ENCODE data around the gene HDAC4. TPM values are rescaled to one million over a fixed set of nuclear protein-coding genes. Genes with fewer than 3 reads are reported as not detected.

HDAC4 gene
- total and polyA plus RNA-seq, 4 donors = 2.9 to 37.2 (median 4.4) TPM

- peaks cover 1 to 4% (median 2%) of the 10 kb centered on the region in 4 donors for H3K4me1 ChIP-seq (ENCODE audit: control insufficient read depth in 4 of 4, insufficient read depth in 4 of 4, low read length in 3 of 4)
- 68% methylated on average over 8 of the region's 8 CpGs for WGBS
- H3K27ac ChIP-seq (ENCODE audit: low read depth in 1 of 2, low read length in 2 of 2) = no peak overlapping the region
- TF ChIP-seq FOXA1 (IDR thresholded peaks at IDR 0.05) = no peak
- TF ChIP-seq JUND (IDR thresholded peaks at IDR 0.05) = no peak
- no peak for TF ChIP-seq HNF4A (conservative IDR thresholded peaks at IDR 0.05)
- no peak for TF ChIP-seq CTCF (IDR thresholded peaks at IDR 0.05; ENCODE audit: low read depth, low read length, missing input control)
- TF ChIP-seq TAF1 (conservative IDR thresholded peaks at IDR 0.05) = no peak
- no peak for TF ChIP-seq NR2F2 (IDR thresholded peaks at IDR 0.05)
- no peak for TF ChIP-seq MAX (IDR thresholded peaks at IDR 0.05)
- TF ChIP-seq FOXA2 (IDR thresholded peaks at IDR 0.05) = no peak
- TF ChIP-seq SP1 (IDR thresholded peaks at IDR 0.05) = no peak
- peaks cover 0 to 9% (median under 1%) of the 10 kb centered on the region in 4 donors for H3K36me3 ChIP-seq (ENCODE audit: control insufficient read depth in 4 of 4, insufficient read depth in 3 of 4, low read depth in 1 of 4, low read length in 3 of 4)
- no peaks in the 10 kb centered on the region for H3K9me3 ChIP-seq (ENCODE audit: control insufficient read depth in 4 of 4, low read length in 3 of 4)
- no peaks in the 10 kb centered on the region for H3K27me3 ChIP-seq (ENCODE audit: control insufficient read depth in 4 of 4, insufficient read depth in 4 of 4, low read length in 3 of 4)
- H3K9ac ChIP-seq (ENCODE audit: low read depth in 1 of 2, low read length in 2 of 2) = no peak overlapping the region
- no peak for DNase-seq (ENCODE audit: low spot score)
- H3K4me3 ChIP-seq (ENCODE audit: low read depth in 1 of 3, low read length in 3 of 3) = no peak overlapping the region
These were observed 287.2 kb downstream of the HDAC4 start for GRCh38 chr2:239113615-239114014.

DNA sequence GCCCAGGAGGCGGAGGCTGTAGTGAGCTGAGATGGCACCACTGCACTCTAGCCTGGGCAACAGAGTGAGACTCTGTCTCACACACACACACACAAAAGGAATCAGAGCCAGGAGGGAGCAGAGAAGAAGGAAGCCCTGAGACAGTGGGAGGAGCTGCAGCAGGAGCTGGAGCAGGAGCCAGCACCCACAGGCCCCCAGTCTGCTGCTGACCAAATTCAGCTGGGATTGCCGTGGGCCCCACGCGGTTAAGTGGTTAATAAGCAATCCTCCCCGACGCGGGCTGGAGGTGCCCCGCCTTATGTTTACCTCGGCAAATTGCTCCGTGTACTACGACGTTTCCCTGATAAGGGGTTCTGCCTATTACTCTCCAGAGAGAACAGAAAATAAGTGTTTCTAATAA is 287.6 kb downstream of the HDAC4 start:
- no peak for DNase-seq (ENCODE audit: low spot score)
- 39% methylated on average over 12 of the region's 12 CpGs for WGBS

More for the DNA sequence above, 287.6 kb downstream of the HDAC4 start:
- H3K4me3 ChIP-seq (ENCODE audit: low read depth in 1 of 3, low read length in 3 of 3) = no peak overlapping the region
- TF ChIP-seq, protein P1, sequence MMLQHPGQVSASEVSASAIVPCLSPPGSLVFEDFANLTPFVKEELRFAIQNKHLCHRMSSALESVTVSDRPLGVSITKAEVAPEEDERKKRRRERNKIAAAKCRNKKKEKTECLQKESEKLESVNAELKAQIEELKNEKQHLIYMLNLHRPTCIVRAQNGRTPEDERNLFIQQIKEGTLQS (IDR thresholded peaks at IDR 0.05) = no peak
- TF ChIP-seq CTCF (IDR thresholded peaks at IDR 0.05; ENCODE audit: low read depth, low read length, missing input control) (no peak), RAD21 (IDR thresholded peaks at IDR 0.05) (no peak), ZBTB33 (IDR thresholded peaks at IDR 0.05) (no peak), NR2F2 (IDR thresholded peaks at IDR 0.05) (no peak), HNF4A (conservative IDR thresholded peaks at IDR 0.05) (no peak), FOXA2 (IDR thresholded peaks at IDR 0.05) (no peak), YY1 (IDR thresholded peaks at IDR 0.05) (no peak), HNF4G (IDR thresholded peaks at IDR 0.05) (no peak), SP1 (IDR thresholded peaks at IDR 0.05) (no peak)
- peaks cover 0 to 9% (median 2%) of the 10 kb centered on the region in 4 donors for H3K36me3 ChIP-seq (ENCODE audit: control insufficient read depth in 4 of 4, insufficient read depth in 3 of 4, low read depth in 1 of 4, low read length in 3 of 4)
- no peaks in the 10 kb centered on the region for H3K27me3 ChIP-seq (ENCODE audit: control insufficient read depth in 4 of 4, insufficient read depth in 4 of 4, low read length in 3 of 4)
- H3K27ac ChIP-seq (ENCODE audit: low read depth in 1 of 2, low read length in 2 of 2) = no peak overlapping the region
- no peaks in the 10 kb centered on the region for H3K9me3 ChIP-seq (ENCODE audit: control insufficient read depth in 4 of 4, low read length in 3 of 4)
- peaks cover 1 to 4% (median 2%) of the 10 kb centered on the region in 4 donors for H3K4me1 ChIP-seq (ENCODE audit: control insufficient read depth in 4 of 4, insufficient read depth in 4 of 4, low read length in 3 of 4)
- H3K9ac ChIP-seq (ENCODE audit: low read depth in 1 of 2, low read length in 2 of 2) = no peak overlapping the region
